Heart right ventricle (tissue), 16 donors: Measurements from ENCODE around the gene RAD51B. TPM values are rescaled to one million over a fixed set of nuclear protein-coding genes. Genes with fewer than 3 reads are reported as not detected.

Experiments used
- ATAC-seq, 8 donors: fragments of 200-7000 bp; cut with Tn5 transposase; one replicate each; pipeline ENCODE4 v1.9.1; 2020; ENCODE audit warnings: mild to moderate bottlenecking in 8 of 8, moderate library complexity in 8 of 8, moderate number of reproducible peaks in 1 of 8
- DNase-seq, 2 donors: peaks; one replicate each; pipeline ENCODE4 v3.0.0-alpha.2; 2020
- H3K27ac ChIP-seq, 10 donors: fragments of 200-600 bp; sonication (generic) in 2 of 10; one replicate each; pipeline versions ENCODE4 v1.5.0 to v1.8.0; 2020 to 2022; ENCODE audit warnings: mild to moderate bottlenecking in 3 of 10
- H3K27me3 ChIP-seq, 7 donors: fragments of 200-600 bp; one replicate each; pipeline ENCODE4 v1.8.0; 2021 to 2022; ENCODE audit warnings: mild to moderate bottlenecking in 2 of 7
- H3K36me3 ChIP-seq, 9 donors: fragments of 200-600 bp; sonication (generic) in 1 of 9; one replicate each; pipeline versions ENCODE4 v1.5.0 to v1.8.0; 2020 to 2022; ENCODE audit warnings: mild to moderate bottlenecking in 2 of 9
- H3K4me1 ChIP-seq, 9 donors: fragments of 200-600 bp; sonication (generic) in 1 of 9; one replicate each; pipeline versions ENCODE4 v1.5.0 to v1.8.0; 2020 to 2022; ENCODE audit warnings: mild to moderate bottlenecking in 4 of 9
- H3K4me3 ChIP-seq, 10 donors: fragments of 200-600 bp; sonication (generic) in 2 of 10; one replicate each; pipeline versions ENCODE4 v1.5.0 to v1.8.0; 2020 to 2022; ENCODE audit warnings: mild to moderate bottlenecking in 7 of 10, moderate library complexity in 2 of 10
- H3K9me3 ChIP-seq, 11 donors: fragments of 200-600 bp in 10 of 11; sonication (generic) in 2 of 11; one replicate each; pipeline versions ENCODE4 v1.5.0 to v1.8.0; 2013 to 2022; ENCODE audit warnings: mild to moderate bottlenecking in 2 of 11, control low read depth in 1 of 11, moderate library complexity in 1 of 11
- WGBS, 2 donors: extraction: QIAGEN DNeasy Blood & Tissue Kit; methylation state at CpG; one replicate each; pipeline ENCODE4 v1.1.7; 2013; ENCODE audit warnings: inconsistent platforms in 1 of 2; 5-methylcytosine and 5-hydroxymethylcytosine counted together
- intact Hi-C, 10 donors: fragments of 100-400 bp; cut with DNase I; formaldehyde crosslinking; loops; one replicate each; pipeline versions ENCODE4 v1.11.1 to v1.14.2; 2022
- polyA plus RNA-seq, 2 donors: library from polyadenylated mRNA; stranded (reverse); fragments of 200-250 nt; gene quantifications; one replicate each; pipeline ENCODE4 v1.2.3, GENCODE V29; 2013
- total RNA-seq, 10 donors: library from RNA; stranded (reverse); fragmentation: NEBNext Ultra II Directional in 3 of 10; extraction: Animal tissue kit (Norgen Biotek cat#: 25700) in 3 of 10; gene quantifications; one replicate each; pipeline versions ENCODE4 v1.2.1 to v1.2.4, GENCODE V29; 2021 to 2023
- TF ChIP-seq, protein P1 (sequence below), 9 donors: fragments of 200-600 bp; sonication (generic) in 2 of 9; IDR thresholded peaks; one replicate each; pipeline versions ENCODE4 v1.5.0 to v1.8.0; 2021 to 2022; ENCODE audit warnings: antibody characterized with exemption in 9 of 9, mild to moderate bottlenecking in 5 of 9, moderate library complexity in 1 of 9
- donor health status: Arrhythmogenic right ventricular cardiomyopathy.
- donor health status: ischemic (EF 13 %, LVEDD 7.1; RV severe dilation, severe dysfunction).
- donor health status: healthy with polysubstance abuse.
- donor health status: DM: no; HTN: yes; CAD: no.
- donor health status: DM: no; HTN: no; CAD: no.
- donor health status: ischemic (EF 25% LVEDD 6.9; RV normal size, moderate dysfunction).
- donor health status: ischemic (EF 25% LVEDD 5.7; RV mildly dilated, moderate dysfunction).
- donor health status: healthy.
- donor health status: DM: yes; HTN: yes; CAD: no.
- donor health status: Ischemic cardiomyopathy.
- donor health status: ischemic (EF 35%, LVEDD 5.7; RV mildly dilated, moderate dysfunction).
- donor health status: nonischemic (EF 11% LVEDD 7.7; RV severe dilation, severe dysfunction).
- donor health status: DM: yes; HTN: yes; CAD: no.
- donor health status: PGD.
- donor health status: ischemic (EF 29% LVEDD 5.4; RV normal size, mild dysfunction).
- donor health status: nonischemic (EF 23%, LVEDD 6.1; RV moderate dilation, normal function).

Gene RAD51B
- total and polyA plus RNA-seq, 12 donors = 0.88 to 8.6 (median 3.5) TPM

DNA sequence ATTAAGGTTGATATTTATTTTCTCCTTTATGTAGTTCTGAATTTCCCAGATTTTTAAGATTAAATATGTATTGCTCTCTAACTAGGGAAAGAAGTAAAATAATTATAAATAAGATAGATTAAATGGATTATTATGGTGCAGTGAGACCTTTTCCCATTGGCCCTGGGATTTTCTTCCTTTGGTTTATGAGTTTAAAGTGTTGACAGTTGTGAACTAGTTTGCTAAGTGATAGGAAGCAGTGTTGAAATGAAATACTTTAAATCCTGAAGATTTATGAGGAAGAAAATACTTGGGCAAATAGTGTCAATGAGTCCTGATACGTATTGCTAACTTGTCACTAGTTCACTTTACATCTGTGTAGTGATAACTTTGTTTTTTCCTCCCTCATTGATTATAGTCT lies 188.9 kb downstream of the RAD51B start:
- TF ChIP-seq, protein P1, sequence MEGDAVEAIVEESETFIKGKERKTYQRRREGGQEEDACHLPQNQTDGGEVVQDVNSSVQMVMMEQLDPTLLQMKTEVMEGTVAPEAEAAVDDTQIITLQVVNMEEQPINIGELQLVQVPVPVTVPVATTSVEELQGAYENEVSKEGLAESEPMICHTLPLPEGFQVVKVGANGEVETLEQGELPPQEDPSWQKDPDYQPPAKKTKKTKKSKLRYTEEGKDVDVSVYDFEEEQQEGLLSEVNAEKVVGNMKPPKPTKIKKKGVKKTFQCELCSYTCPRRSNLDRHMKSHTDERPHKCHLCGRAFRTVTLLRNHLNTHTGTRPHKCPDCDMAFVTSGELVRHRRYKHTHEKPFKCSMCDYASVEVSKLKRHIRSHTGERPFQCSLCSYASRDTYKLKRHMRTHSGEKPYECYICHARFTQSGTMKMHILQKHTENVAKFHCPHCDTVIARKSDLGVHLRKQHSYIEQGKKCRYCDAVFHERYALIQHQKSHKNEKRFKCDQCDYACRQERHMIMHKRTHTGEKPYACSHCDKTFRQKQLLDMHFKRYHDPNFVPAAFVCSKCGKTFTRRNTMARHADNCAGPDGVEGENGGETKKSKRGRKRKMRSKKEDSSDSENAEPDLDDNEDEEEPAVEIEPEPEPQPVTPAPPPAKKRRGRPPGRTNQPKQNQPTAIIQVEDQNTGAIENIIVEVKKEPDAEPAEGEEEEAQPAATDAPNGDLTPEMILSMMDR (IDR thresholded peaks at IDR 0.05) = no peak
- 72 to 84% methylated on average over 1 of the region's 1 CpG for WGBS, 2 donors

GRCh38 chr14:68011406-68012028 lies 191.9 kb downstream of the RAD51B start:
- Histone ChIP-seq H3K4me3 (no peak overlapping the region), H3K9me3 (no peaks in the 10 kb centered on the region), H3K36me3 (no peaks in the 10 kb centered on the region), H3K27ac (peak overlapping the region in 5 of 10 donors; percentile 16 to 46 (median 27)), H3K4me1 (peaks cover 0 to 22% (median 0%) of the 10 kb centered on the region in 9 donors), H3K27me3 (no peaks in the 10 kb centered on the region)
- no peak for DNase-seq
- intact Hi-C loops = no loop called here
- TF ChIP-seq, protein P1 (IDR thresholded peaks at IDR 0.05) = no peak
- ATAC-seq = peak in 5 of 8 donors; percentile 26 to 55 (median 42)
- WGBS, 2 donors = 53 to 54% methylated on average over 4 of the region's 4 CpGs

More for the DNA sequence above, 188.9 kb downstream of the RAD51B start:
- Histone ChIP-seq H3K27me3 (no peaks in the 10 kb centered on the region), H3K4me1 (peaks cover 0 to 20% (median 0%) of the 10 kb centered on the region in 9 donors), H3K27ac (no peak overlapping the region), H3K36me3 (no peaks in the 10 kb centered on the region), H3K9me3 (no peaks in the 10 kb centered on the region), H3K4me3 (no peak overlapping the region)
- ATAC-seq = no peak
- no peak for DNase-seq
- intact Hi-C loops = no loop called here

DNA sequence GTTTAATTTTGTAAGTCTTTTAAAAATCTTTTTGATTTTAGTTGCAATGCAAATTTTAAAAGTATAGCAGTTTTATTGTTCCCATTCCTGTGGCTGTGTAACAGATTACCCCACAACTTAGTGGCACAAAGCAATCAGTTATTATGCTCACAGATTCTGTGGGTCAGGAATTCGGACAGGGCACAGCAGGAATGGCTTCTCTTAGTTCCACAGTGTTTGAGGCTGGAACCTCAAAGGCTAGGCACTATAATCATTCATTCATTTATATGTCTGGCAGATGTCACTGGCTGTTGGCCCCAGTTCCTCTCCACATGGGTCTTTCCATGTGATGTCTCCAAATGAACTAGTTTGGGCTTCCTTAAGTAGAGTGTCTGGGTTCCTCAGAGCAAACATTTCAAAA lies 193.3 kb downstream of the RAD51B start:
- no peak overlapping the region for H3K4me3 ChIP-seq
- ATAC-seq (no peak), DNase-seq (no peak)
- H3K9me3 ChIP-seq = no peaks in the 10 kb centered on the region
- intact Hi-C loops = no loop called here
- 88 to 90% methylated on average over 1 of the region's 1 CpG for WGBS, 2 donors
- no peaks in the 10 kb centered on the region for H3K27me3 ChIP-seq
- peak overlapping the region in 1 of 10 donors; percentile 2 for H3K27ac ChIP-seq
- TF ChIP-seq, protein P1 (IDR thresholded peaks at IDR 0.05) = no peak
- peaks cover 0 to 23% (median 0%) of the 10 kb centered on the region in 9 donors for H3K4me1 ChIP-seq
- H3K36me3 ChIP-seq = no peaks in the 10 kb centered on the region

DNA sequence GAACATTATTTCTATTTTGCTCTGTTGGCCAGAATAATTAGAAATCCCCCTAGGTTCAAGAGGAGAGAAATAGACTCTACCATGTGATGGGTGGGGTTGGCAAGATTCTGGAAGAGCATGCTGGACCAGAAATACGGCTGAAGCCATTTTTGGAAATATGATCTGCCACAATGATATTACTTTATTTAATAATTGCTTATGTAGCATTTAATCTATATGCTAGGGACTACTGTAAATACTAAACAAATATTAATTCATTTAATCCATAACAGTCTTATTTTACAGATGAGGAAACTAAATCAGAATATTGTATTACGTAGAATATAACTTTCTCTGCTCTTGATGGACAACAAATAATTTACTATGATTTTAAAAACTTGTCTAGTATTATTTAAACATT lies 193.7 kb downstream of the RAD51B start:
- Histone ChIP-seq H3K36me3 (no peaks in the 10 kb centered on the region), H3K27me3 (no peaks in the 10 kb centered on the region), H3K4me3 (no peak overlapping the region), H3K9me3 (no peaks in the 10 kb centered on the region), H3K27ac (peak overlapping the region in 1 of 10 donors; percentile 2), H3K4me1 (peaks cover 0 to 23% (median 0%) of the 10 kb centered on the region in 9 donors)
- intact Hi-C loops = no loop called here
- no peak for ATAC-seq
- 83 to 90% methylated on average over 2 of the region's 2 CpGs for whole genome bisulfite sequencing, 2 donors
- TF ChIP-seq, protein P1 (IDR thresholded peaks at IDR 0.05) = no peak
- no peak for DNase-seq
